Stimulated activated naive CD4-positive, alpha-beta T cell (primary cell): ENCODE results near the gene ARSG.
"Not testable (repeated sequence)": the region's sequence is repeated elsewhere in the genome, so short reads cannot be mapped to it uniquely, and the experiment has no call there.

Experiments
- DNase-seq, 6 experiments: peaks; one replicate each; lab custom pipeline; 2025; lab: John Stamatoyannopoulos, UW

ARSG gene

GRCh38 chr17:68396226-68397107 is 105.2 kb downstream of the ARSG start:
- DNase-seq, result no peak

- no peak for DNase-seq
These were observed 105.8 kb downstream of the ARSG start for GRCh38 chr17:68397108-68397536.

DNA sequence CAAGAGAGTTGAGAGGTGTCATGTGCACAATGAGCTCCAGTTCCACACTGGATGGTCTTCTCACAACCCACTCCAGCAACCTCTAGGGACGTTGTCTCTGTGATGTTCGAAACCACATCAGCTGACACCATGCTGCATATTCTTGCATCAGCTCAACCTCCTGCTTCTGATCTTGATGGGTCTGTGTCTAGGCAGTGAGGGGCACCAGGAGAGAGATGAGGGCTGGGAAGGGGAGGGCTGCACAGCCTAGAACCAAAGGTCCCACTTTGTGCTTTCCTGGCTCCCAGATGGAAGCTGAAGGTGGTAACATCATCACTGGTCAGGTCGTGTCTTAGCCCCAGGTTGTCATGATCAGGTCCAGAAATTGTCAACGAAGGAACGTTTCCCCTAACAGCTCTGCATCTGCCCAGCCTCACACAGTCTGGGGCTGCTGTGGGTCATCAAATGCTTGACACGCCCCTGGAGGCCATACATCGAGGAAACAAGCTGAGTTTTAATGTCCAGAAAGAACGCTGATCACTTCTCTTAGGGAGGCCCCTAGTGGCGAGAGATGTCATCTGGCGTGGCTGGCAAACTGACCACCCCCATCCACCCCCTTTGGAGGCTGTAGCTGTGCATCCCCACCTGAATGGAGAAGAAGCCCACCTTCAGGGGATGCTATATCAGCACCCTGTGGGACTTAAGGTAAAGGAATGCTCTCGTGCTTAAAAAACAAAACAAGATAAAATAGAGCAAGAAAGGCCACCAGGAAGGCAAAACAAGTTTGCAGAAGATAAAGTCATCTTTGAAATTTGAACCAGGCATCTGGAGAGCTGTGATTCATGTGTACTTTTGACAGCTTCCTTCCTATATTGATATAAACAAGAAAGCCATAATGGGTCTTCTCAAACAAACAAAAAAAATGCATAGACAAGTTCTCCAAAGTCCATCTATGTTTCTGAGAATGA is 107.7 kb downstream of the ARSG start:
- no peak for DNase-seq

- no peak for DNase-seq
These were observed 108.5 kb downstream of the ARSG start for GRCh38 chr17:68399638-68400403.

DNA sequence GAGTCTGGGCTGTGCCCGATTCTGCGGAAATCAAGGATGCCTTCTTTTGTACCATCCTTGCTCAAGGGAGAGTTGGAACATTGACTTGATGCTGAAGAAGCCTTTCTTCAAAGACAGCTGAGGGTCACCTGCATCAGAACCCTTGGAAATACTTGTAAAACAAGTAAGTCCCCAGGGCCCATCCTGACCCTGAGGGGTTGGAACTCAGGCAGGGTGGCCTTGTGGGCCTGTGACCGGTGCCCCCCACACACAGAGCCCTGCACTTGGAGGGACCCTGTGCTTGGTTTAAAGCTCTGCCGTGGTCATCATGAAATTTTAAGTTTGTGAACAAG is 109.1 kb downstream of the ARSG start:
- no peak for DNase-seq

DNA sequence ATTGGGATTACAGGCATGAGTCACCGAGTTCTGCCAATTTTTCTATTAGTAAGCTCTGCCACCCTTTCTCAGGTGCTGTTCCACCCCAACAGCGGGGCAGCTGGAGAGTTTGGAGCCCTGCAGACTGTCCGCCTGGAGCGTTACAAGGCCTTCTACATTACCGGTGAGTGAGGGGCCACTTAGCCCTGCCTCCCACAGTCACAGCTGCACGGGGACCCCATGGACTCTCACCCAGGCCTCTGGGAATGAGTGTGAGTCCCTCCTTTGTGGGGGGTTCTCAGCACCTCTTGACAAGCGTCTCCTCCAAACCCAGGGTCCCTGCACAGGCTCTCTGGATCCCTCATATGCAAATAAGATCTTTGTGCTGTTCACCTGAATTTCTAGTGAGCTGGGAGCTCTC is 110.0 kb downstream of the ARSG start:
- no peak for DNase-seq

DNA sequence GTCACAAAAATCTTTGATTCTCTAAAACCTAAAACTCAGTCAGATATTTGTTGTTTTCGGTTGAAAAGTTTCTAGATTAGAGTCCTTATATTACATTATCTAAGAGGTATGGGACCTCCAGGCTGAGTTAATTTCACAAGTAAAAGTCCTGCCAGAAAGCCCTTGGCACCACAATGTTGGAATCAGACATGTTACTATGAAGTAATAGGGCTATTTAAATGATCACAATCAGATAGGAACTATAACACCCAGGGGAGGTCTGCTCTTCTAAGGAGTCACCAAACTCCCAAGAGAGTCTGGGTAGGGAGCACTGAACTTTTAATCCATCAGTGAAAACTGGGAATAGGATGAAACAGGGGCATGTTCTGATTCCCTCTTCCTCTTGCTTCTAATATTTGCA is 111.8 kb downstream of the ARSG start:
- DNase-seq, result no peak

DNA sequence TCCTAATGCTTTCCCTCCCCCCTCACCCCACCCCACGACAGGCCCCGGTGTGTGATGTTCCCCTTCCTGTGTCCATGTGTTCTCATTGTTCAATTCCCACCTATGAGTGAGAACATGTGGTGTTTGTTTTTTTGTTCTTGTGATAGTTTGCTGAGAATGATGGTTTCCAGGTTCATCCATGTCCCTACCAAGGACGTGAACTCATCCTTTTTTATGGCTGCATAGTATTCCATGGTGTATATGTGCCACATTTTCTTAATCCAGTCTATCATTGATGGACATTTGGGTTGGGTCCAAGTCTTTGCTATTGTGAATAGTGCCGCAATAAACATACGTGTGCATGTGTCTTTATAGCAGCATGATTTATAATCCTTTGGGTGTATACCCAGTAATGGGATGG is 112.5 kb downstream of the ARSG start:
- DNase-seq, result not testable (repeated sequence)

DNA sequence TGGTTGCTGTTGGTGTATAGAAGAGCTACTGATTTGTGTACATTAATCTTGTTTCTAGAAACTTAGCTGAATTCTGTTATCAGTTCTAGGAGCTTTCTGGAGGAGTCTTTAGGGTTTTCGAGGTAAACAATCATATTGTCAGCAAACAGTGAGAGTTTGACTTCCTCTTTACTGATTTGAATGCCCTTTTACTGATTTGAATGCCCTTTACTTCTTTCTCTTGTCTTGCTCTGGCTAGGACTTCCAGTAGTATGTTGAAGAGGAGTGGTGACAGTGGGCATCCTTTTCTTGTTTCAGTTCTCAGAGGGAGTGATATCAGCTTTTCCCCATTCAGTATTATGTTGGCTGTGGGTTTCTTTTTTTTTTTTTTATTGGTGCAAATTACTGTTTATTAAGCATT is 116.4 kb downstream of the ARSG start:
- DNase-seq, result not testable (repeated sequence)

GRCh38 chr17:68413597-68414560 is 122.6 kb downstream of the ARSG start:
- peak; percentile 29 to 80 (median 55) for DNase-seq

DNA sequence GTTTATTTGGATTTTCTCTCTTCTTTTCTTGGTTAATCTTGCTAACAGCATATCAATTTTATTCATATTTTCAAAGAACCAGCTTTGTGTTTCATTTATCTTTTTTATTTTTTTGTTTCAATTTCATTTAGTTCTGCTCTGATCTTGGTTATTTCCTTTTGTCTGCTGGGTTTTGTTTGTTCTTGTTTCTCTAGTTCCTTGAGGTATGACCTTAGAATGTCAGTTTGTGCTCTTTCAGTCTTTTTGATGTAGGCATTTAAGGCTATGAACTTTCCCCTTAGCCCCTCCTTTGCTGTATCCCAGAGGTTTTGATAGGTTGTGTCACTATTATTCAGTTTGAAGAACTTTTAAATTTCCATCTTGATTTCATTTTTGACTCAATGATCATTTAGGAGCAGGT is 123.6 kb downstream of the ARSG start:
- DNase-seq, result peak in 3 of 6 experiments; percentile 56 to 69 (median 68)

DNA sequence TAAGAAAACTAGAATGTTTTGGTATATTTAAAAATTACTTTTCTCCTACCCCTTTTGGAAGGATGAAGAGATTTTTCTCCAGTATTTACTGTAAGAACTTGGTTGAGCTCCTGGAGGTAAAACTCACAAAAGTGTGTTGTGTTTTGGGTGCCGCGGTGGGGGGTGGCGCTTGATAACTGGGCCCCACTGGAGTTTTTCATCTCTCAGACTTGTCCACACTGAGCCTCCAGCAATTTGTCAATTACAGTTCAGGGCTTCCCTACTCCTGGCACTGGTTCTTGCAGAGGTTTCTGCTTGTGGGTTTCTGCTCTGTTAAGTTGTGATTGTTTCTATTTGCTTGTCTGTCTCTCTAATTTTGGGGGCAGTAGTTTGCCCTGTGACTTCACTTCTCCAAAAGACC is 126.0 kb downstream of the ARSG start:
- DNase-seq, result no peak

- DNase-seq, result no peak
These were observed 127.6 kb downstream of the ARSG start for GRCh38 chr17:68418876-68419275.

DNA sequence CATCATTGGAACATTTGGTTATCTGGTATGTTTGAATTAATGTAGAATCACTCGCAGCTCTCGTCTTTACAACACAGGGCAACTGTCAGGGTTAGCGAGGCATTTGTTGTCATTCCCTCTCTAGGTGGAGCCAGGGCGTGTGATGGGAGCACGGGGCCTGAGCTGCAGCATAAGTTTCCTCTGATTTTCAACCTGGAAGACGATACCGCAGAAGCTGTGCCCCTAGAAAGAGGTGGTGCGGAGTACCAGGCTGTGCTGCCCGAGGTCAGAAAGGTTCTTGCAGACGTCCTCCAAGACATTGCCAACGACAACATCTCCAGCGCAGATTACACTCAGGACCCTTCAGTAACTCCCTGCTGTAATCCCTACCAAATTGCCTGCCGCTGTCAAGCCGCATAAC is 128.8 kb downstream of the ARSG start:
- DNase-seq, result no peak

- no peak for DNase-seq
These were observed 130.2 kb downstream of the ARSG start for GRCh38 chr17:68421486-68421885.

GRCh38 chr17:68422821-68423220 is 131.5 kb downstream of the ARSG start:
- no peak for DNase-seq

DNA sequence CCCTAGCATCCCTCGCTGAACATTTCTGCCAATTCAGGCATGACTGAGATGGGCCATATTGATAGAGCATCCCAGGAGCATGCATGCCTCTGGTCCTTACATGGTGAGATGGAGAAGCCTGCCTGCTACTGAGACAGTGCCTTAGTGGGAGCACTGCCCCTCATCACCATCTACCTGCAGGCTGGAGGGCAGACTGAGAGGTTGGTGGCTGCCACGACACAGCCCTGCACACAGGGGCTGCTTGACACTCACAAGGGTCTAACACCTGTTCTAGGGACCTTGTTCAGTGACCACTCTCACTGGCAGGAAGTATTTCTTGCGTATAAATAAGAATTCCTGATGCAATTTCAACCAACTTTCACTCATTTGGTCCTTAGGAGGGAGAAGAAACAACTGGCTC is 132.0 kb downstream of the ARSG start:
- no peak for DNase-seq

DNA sequence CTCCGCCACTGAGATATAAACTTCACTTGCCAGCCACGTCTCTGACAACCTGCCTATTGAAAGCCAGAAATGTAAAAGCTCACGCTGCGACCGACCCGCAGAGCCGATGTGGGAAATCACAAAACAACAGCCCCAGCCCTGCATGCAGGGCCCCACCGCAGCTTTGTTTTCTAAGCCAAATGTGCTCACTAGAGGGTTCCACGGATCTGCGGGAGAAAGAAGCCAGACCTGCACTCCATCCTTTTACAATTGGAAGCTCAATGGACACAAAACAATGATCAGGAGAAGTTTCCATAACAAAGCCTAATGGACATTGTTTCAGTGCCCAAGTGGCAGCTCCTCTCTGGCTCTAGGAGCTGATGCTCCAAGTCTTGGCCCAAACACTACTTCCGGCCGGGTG is 132.9 kb downstream of the ARSG start:
- DNase-seq, result no peak

- DNase-seq, result no peak
These were observed 133.6 kb downstream of the ARSG start for GRCh38 chr17:68424861-68425260.

- DNase-seq, result no peak
These were observed 134.7 kb downstream of the ARSG start for GRCh38 chr17:68425979-68426378.

- no peak for DNase-seq
These were observed 136.3 kb downstream of the ARSG start for GRCh38 chr17:68427575-68427974.
